Lower lobe of right lung (tissue), 2 donors: ENCODE measurements around the gene AIFM2. TPM values are rescaled to one million over a fixed set of nuclear protein-coding genes. Genes with fewer than 3 reads are reported as not detected.

Source experiments
- ATAC-seq, 2 donors: fragments of 200-7000 bp; cut with Tn5 transposase; one replicate each; pipeline ENCODE4 v1.9.1; 2020 to 2022; ENCODE audit warnings: mild to moderate bottlenecking in 2 of 2, moderate library complexity in 2 of 2
- DNase-seq: peaks from one replicate; pipeline ENCODE4 v3.0.0-alpha.2; 2020
- H3K27ac ChIP-seq: fragments of 200-600 bp; one replicate; pipeline ENCODE4 v1.8.0; 2022
- H3K27me3 ChIP-seq: fragments of 200-600 bp; one replicate; pipeline ENCODE4 v1.8.0; 2022; ENCODE audit warnings: low read depth
- H3K36me3 ChIP-seq: fragments of 200-600 bp; one replicate; pipeline ENCODE4 v1.8.0; 2022; ENCODE audit warnings: mild to moderate bottlenecking
- H3K4me1 ChIP-seq: fragments of 200-600 bp; one replicate; pipeline ENCODE4 v1.8.0; 2022
- H3K4me3 ChIP-seq: fragments of 200-600 bp; one replicate; pipeline ENCODE4 v1.8.0; 2022; ENCODE audit warnings: mild to moderate bottlenecking
- H3K9me3 ChIP-seq: fragments of 200-600 bp; one replicate; pipeline ENCODE4 v1.8.0; 2022
- intact Hi-C: fragments of 100-400 bp; cut with DNase I; formaldehyde crosslinking; loops from one replicate; pipeline ENCODE4 v1.11.0; 2022
- total RNA-seq: library from RNA; stranded (reverse); fragmentation: NEBNext Ultra II Directional; extraction: Animal tissue kit (Norgen Biotek cat#: 25700); gene quantifications from one replicate; pipeline ENCODE4 v1.2.1, GENCODE V29; 2021
- TF ChIP-seq, protein P1 (sequence below): fragments of 200-600 bp; IDR thresholded peaks from one replicate; pipeline ENCODE4 v1.8.0; 2022; ENCODE audit warnings: antibody characterized with exemption, mild to moderate bottlenecking
- donor health status: DM: no; HTN: yes; CAD: no; lungs with severe emphysema.

AIFM2 gene
- total RNA-seq, 1 donor from 2014 or later, result 9.7 TPM

GRCh38 chr10:70139997-70140250 is 7.3 kb upstream of the AIFM2 start:
- Histone ChIP-seq H3K9me3 (no peaks in the 10 kb centered on the region), H3K27me3 (no peaks in the 10 kb centered on the region), H3K4me1 (peaks cover 8% of the 10 kb centered on the region), H3K27ac (no peak overlapping the region), H3K36me3 (peaks cover 13% of the 10 kb centered on the region), H3K4me3 (no peak overlapping the region)
- intact Hi-C loops, result no loop called here
- no peak for ATAC-seq
- TF ChIP-seq, protein P1, sequence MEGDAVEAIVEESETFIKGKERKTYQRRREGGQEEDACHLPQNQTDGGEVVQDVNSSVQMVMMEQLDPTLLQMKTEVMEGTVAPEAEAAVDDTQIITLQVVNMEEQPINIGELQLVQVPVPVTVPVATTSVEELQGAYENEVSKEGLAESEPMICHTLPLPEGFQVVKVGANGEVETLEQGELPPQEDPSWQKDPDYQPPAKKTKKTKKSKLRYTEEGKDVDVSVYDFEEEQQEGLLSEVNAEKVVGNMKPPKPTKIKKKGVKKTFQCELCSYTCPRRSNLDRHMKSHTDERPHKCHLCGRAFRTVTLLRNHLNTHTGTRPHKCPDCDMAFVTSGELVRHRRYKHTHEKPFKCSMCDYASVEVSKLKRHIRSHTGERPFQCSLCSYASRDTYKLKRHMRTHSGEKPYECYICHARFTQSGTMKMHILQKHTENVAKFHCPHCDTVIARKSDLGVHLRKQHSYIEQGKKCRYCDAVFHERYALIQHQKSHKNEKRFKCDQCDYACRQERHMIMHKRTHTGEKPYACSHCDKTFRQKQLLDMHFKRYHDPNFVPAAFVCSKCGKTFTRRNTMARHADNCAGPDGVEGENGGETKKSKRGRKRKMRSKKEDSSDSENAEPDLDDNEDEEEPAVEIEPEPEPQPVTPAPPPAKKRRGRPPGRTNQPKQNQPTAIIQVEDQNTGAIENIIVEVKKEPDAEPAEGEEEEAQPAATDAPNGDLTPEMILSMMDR, result no peak
- no peak for DNase-seq

DNA sequence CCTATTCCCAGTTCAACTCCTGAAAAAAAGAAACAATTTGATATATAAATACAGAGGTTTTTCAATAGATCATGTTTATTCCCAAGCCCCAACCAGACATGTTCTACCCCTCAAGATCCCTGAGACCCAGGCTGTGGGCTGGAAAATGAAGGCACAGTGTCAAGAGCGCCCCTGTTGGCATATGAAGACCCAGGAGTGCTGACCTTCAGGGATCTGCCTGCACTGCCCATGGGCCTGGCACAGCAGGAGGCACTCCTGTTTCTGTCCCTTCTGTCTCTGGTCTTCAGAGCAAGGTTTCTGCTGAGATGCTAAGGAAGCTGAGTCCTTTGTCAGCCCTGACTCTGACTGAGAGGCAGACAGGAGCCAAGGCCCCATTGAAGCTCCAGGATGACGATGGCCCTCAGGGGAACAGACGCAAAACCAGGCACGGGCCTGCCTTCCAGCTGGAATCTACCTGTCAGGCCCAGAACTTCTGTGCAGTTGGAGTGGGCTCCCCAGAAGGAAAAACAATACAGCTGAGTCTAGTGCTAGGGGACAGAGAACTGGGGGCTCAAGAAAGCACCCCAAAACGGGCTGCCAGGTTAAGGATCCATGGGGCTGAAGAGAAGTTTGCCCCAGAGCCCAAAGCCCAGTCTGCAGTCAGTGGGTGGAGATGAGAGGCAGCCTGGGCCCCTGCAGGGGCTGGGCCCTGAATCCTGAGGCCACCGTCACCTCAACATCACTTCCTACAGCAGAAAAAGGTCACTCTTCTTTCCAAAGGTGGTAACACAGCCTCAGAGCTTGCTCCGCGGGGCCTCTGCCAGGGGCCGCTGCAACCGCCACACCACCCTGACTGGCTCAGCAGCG is 6.7 kb upstream of the AIFM2 start:
- intact Hi-C loops, result no loop called here
- no peak for DNase-seq
- ATAC-seq, result no peak
- H3K27me3 ChIP-seq, result no peaks in the 10 kb centered on the region
- H3K27ac ChIP-seq, result no peak overlapping the region
- TF ChIP-seq, protein P1, result no peak
- H3K4me1 ChIP-seq, result peaks cover 2% of the 10 kb centered on the region
- H3K36me3 ChIP-seq, result peaks cover 13% of the 10 kb centered on the region
- H3K9me3 ChIP-seq, result no peaks in the 10 kb centered on the region
- no peak overlapping the region for H3K4me3 ChIP-seq

GRCh38 chr10:70137927-70138883 is 5.6 kb upstream of the AIFM2 start:
- H3K36me3 ChIP-seq, result peaks cover 13% of the 10 kb centered on the region
- intact Hi-C loops, result no loop called here
- no peak overlapping the region for H3K27ac ChIP-seq
- no peaks in the 10 kb centered on the region for H3K27me3 ChIP-seq
- peaks cover 3% of the 10 kb centered on the region for H3K4me1 ChIP-seq
- no peak overlapping the region for H3K4me3 ChIP-seq
- ATAC-seq, result peak in 1 of 2 donors; percentile 11
- no peak for DNase-seq
- TF ChIP-seq, protein P1, result no peak
- H3K9me3 ChIP-seq, result no peaks in the 10 kb centered on the region

DNA sequence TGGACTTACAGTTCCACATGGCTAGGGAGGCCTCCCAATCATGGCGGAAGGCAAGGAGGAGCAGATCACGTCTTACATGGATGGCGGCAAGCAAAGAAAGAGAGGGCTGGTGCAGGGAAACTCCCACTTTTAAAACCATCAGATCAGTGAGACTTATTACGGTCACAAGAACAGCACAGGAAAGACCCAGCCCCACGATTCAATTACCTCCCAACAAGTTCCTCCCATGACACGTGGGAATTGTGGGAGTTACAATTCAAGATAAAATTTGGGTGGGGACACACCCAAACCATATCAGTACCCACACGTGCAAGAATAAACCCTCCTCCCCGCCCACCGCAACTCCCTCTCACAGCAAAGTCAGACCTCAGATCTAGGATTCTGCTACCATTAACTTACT is 4.5 kb upstream of the AIFM2 start:
- peaks cover 11% of the 10 kb centered on the region for H3K4me1 ChIP-seq
- no peaks in the 10 kb centered on the region for H3K27me3 ChIP-seq
- TF ChIP-seq, protein P1, result no peak
- H3K27ac ChIP-seq, result no peak overlapping the region
- no peaks in the 10 kb centered on the region for H3K9me3 ChIP-seq
- H3K36me3 ChIP-seq, result peaks cover 13% of the 10 kb centered on the region
- H3K4me3 ChIP-seq, result no peak overlapping the region
- ATAC-seq (no peak), DNase-seq (no peak)
- intact Hi-C loops, result no loop called here

DNA sequence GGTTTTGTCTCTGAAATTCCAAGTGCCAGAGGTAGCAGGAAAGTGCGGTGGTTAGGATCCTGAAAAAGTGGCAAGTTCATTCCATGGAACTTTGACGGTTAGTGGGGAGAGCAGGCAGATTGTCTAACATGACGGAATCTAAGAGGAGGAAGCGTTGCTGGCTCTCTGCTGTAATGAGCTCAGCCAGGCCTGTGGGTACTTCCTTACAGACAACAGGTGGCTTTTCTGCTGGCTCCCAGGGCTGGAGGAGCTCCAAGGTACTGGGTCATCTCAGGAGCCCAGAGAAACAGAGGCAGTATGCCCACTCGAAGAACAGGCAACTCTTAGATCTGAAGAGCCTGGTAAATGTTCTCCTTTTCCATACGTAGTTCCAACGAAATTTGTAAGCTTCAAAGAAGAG is 3.1 kb upstream of the AIFM2 start:
- H3K4me1 ChIP-seq, result peaks cover 23% of the 10 kb centered on the region
- no peak for DNase-seq
- H3K4me3 ChIP-seq, result no peak overlapping the region
- intact Hi-C loops, result no loop called here
- H3K27me3 ChIP-seq, result no peaks in the 10 kb centered on the region
- no peaks in the 10 kb centered on the region for H3K9me3 ChIP-seq
- no peak for ATAC-seq
- H3K27ac ChIP-seq, result no peak overlapping the region
- TF ChIP-seq, protein P1, result no peak
- peaks cover 13% of the 10 kb centered on the region for H3K36me3 ChIP-seq
